Muscle layer of duodenum (tissue), 2 donors: ENCODE results near the gene SRL.
"Not testable (repeated sequence)": the region's sequence is repeated elsewhere in the genome, so short reads cannot be mapped to it uniquely, and the experiment has no call there.

Source experiments
- H3K27ac ChIP-seq: one replicate; pipeline ENCODE4 v1.7.0; 2013; ENCODE audit warnings: mild to moderate bottlenecking, low read length
- H3K27me3 ChIP-seq: one replicate; pipeline ENCODE4 v1.7.0; 2013; ENCODE audit warnings: low read depth, mild to moderate bottlenecking, control low read depth, low read length
- H3K36me3 ChIP-seq, 2 donors: one replicate each; pipeline ENCODE4 v1.7.0; 2013; ENCODE audit warnings: low read length in 2 of 2, control low read depth in 1 of 2, mild to moderate bottlenecking in 1 of 2; ENCODE audit not compliant: insufficient read depth in 2 of 2, control insufficient read depth in 1 of 2
- H3K4me1 ChIP-seq, 2 donors: one replicate each; pipeline ENCODE4 v1.7.0; 2013; ENCODE audit warnings: low read length in 2 of 2, mild to moderate bottlenecking in 2 of 2, control low read depth in 1 of 2, moderate library complexity in 1 of 2; ENCODE audit not compliant: insufficient read depth in 2 of 2, control insufficient read depth in 1 of 2
- H3K4me3 ChIP-seq, 2 donors: one replicate each; pipeline ENCODE4 v1.7.0; 2013; ENCODE audit warnings: low read length in 2 of 2, low read depth in 1 of 2, mild to moderate bottlenecking in 1 of 2
- H3K9me3 ChIP-seq, 2 donors: one replicate each; pipeline ENCODE4 v1.7.0; 2013; ENCODE audit warnings: low read length in 2 of 2, control low read depth in 1 of 2, mild to moderate bottlenecking in 1 of 2; ENCODE audit not compliant: control insufficient read depth in 1 of 2
- donor health status: healthy.

SRL gene

DNA sequence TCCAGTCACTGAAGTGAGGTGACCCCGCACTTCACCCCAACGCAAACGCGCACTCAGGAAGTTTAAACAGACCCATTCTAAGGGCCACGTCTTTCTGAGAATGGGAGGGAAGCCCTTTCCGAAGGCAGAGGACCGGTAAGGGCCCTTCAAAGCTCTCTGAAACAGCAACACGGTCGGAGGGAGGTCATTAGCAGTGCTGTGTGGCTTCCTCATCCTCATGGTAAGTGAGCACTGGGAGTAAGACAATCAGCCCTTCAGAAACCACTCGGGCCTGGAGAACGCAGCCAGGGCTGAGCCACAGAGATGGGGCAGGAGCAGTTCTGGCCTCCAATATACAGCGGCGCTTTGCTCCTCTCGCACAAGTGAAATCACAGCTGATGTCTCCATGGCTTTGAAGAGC, 23.7 kb downstream of the SRL start:
- Histone ChIP-seq H3K27ac (no peak overlapping the region), H3K36me3 (no peaks in the 10 kb centered on the region), H3K27me3 (no peaks in the 10 kb centered on the region), H3K4me1 (peaks cover 0 to 3% of the 10 kb centered on the region in 2 donors), H3K9me3 (no peaks in the 10 kb centered on the region), H3K4me3 (no peak overlapping the region)

DNA sequence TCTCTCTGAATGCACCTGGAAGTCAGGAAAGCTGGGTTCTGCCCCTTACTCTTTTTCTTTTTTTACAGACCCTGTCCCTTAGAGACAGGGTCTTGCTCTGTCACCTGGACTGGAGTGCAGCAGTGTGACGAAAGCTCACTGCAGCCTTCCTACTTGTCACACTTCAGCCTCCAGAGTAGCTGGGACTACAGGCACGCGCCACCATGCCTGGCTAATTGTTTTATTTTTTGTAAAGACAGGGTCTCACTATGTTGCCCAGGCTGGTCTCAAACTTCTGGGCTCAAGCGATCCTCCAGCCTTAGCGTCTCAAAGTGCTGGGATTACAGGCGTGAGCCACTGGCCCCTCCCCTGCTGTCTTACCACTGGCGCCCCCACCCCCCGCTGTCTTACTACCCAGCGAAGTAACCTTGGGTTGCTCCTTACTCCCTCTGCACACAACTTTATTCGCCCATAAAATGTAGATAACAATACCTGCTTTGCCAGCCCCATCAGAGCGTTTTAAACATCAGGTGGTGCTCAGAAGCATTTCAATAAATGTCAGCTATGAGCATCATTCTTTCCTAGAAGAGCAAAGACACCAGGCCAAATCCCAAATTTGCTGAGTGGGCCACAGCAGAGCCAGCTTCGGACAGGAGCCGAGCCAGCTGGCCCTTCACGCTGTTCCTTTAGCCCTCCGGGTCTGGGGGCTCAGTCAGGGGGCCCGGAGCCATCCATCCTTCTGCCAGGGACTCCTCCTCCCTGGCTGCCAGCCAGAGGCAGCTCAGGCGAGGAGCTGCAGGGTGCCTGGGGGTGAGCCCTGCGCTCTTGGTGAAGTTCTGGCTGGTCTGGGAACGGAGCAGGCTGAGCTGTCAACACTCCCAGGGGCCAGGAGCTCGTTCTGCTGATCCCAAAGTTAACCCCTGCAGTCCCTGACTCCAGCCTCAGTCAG, 24.4 kb downstream of the SRL start:
- Histone ChIP-seq H3K27ac (no peak overlapping the region), H3K36me3 (no peaks in the 10 kb centered on the region), H3K4me3 (no peak overlapping the region), H3K4me1 (peaks cover 0 to 3% of the 10 kb centered on the region in 2 donors), H3K9me3 (no peaks in the 10 kb centered on the region), H3K27me3 (no peaks in the 10 kb centered on the region)

DNA sequence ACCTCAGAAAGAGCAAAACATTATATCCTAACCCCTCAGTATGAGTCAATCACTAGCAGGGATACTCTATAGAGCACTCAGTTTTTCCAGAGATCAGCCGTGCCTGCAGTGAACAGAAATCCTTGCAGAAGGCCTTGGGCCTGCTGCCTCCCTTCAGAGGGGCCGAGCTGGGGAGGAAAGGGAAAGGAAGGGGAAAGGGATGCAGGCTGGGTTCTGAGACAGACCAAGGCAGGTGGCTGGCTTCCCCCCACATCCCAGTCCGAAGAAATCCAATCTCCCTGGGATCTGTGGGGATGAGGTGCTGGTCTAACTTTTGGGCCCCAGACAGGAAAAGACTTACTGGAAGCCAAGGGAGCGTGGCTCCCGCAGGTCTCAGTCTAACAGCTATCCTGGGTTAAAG, 25.3 kb downstream of the SRL start:
- Histone ChIP-seq H3K27me3 (no peaks in the 10 kb centered on the region), H3K4me1 (peaks cover 0 to 3% of the 10 kb centered on the region in 2 donors), H3K27ac (no peak overlapping the region), H3K36me3 (no peaks in the 10 kb centered on the region), H3K4me3 (no peak overlapping the region), H3K9me3 (no peaks in the 10 kb centered on the region)

DNA sequence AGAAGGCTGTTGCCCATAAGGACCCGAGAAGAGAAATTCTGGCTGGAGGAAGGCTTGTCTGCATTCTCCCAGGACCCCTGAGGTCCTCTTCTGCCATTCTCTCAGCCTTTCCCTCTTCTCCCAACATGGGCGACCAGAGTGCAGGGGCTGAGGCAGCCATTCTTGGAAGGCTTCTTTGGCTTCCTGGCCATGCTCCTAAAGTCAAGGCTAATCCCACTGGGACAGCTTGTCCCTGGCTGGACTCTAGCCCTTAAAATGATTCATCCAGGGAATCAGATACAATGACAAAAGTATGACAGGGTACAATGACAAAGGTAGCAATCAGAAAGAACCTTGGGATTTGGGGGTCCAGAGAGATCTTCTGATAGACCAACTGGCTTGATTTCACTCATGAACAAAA, 26.8 kb downstream of the SRL start:
- H3K27ac ChIP-seq = no peak overlapping the region
- no peaks in the 10 kb centered on the region for H3K36me3 ChIP-seq
- H3K9me3 ChIP-seq = no peaks in the 10 kb centered on the region
- no peaks in the 10 kb centered on the region for H3K27me3 ChIP-seq
- peaks cover 0 to 3% of the 10 kb centered on the region in 2 donors for H3K4me1 ChIP-seq
- no peak overlapping the region for H3K4me3 ChIP-seq

DNA sequence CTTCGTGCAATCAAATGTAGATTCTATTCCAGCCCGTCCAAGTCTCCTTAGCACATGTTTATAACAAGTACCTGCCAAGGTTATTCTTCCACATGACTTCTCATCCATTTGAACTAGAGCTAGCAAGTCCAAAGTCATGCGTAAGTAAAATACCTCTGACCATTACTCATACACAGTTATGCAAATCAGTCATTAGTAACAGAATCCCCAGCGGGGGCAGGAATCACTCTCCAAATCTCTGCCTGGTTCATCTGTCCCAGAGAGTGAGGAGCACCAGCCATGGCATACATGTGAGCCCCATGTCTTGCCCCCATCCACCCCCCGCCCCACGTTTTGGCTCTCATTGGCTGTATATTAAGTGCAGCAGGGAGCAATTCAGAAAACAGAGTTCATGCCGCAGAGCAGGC, 27.7 kb downstream of the SRL start:
- no peaks in the 10 kb centered on the region for H3K36me3 ChIP-seq
- H3K27me3 ChIP-seq = no peaks in the 10 kb centered on the region
- peaks cover 0 to 3% of the 10 kb centered on the region in 2 donors for H3K4me1 ChIP-seq
- no peak overlapping the region for H3K4me3 ChIP-seq
- H3K27ac ChIP-seq = peak overlapping the region; percentile 82
- H3K9me3 ChIP-seq = no peaks in the 10 kb centered on the region

DNA sequence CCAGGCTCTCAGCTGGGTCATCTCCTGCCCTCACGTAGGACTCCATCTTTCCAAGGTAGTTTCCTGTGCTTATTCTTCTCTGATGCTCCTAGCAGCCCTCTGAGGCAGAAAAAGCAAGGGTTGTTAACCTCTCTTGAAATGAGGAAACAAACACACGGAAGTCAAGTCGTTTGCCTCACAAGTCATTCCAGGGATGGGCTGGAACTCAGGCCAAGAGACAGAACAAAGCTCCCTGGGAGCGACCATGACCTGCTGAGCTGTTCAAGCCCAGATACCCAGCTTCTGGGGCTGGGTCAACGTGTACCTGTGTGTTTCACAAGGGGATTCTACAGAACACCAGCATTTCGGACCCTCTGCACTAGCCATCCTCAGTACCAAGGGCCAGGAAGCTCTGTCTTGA, 28.1 kb downstream of the SRL start:
- no peaks in the 10 kb centered on the region for H3K27me3 ChIP-seq
- no peak overlapping the region for H3K4me3 ChIP-seq
- peak overlapping the region; percentile 82 for H3K27ac ChIP-seq
- no peaks in the 10 kb centered on the region for H3K36me3 ChIP-seq
- peaks cover 0 to 3% of the 10 kb centered on the region in 2 donors for H3K4me1 ChIP-seq
- no peaks in the 10 kb centered on the region for H3K9me3 ChIP-seq

DNA sequence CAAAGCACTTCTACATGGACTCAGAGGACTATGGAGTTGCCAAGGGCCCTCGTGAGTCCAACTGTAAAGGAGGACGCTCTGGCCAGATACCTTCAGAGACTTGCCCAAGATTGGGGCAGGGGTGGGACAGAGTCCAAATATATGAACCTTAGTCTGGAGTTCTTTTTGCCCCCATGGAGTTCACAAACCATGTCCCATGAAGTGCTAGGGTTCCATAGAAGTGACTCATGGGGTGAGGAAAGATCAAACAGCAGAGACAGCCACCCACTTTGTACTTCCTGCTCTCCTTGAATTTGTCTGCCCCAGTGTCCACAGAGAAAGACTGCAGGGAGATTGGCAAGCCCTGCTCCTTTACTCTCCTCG, 29.0 kb downstream of the SRL start:
- Histone ChIP-seq H3K27ac (peak overlapping the region; percentile 52), H3K9me3 (no peaks in the 10 kb centered on the region), H3K36me3 (no peaks in the 10 kb centered on the region), H3K4me1 (peaks cover 0 to 3% of the 10 kb centered on the region in 2 donors), H3K4me3 (no peak overlapping the region), H3K27me3 (no peaks in the 10 kb centered on the region)

DNA sequence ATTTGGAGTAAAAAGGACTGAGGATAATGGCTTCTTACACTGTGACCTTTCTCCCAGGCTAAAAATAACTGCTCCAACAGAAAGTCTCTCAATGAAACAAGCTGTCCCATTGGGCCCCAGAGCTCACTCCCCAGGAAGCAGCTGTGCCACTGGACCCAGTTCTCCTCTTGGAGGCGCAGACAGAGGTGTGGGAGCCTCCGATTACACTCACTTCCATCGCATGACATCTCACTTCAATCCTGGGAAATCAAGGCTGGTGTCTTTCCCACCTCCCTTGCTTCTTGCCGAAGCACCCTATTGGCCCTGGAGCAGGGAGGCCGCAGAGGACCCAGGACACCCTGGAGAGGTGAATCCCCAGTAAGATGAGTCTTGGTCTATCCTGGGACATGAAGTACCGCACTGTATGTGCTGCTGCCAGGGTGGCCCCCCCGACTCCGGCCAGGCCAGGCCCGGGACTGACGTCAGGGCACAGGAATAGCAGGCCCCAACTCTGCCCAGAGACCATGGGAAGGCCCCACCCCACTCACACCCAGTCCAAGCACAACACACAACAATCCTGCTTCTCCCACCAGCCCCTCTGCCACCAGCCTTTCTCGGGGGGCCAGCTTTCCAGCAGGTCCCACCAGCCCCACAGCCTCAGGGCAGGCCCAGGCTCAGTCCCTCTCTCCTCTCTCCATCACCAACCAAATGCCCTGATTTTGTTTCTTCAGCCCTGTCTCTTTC, 29.5 kb downstream of the SRL start:
- H3K4me1 ChIP-seq = peaks cover 0 to 3% of the 10 kb centered on the region in 2 donors
- H3K9me3 ChIP-seq = no peaks in the 10 kb centered on the region
- no peaks in the 10 kb centered on the region for H3K27me3 ChIP-seq
- H3K4me3 ChIP-seq = no peak overlapping the region
- no peaks in the 10 kb centered on the region for H3K36me3 ChIP-seq
- H3K27ac ChIP-seq = no peak overlapping the region

DNA sequence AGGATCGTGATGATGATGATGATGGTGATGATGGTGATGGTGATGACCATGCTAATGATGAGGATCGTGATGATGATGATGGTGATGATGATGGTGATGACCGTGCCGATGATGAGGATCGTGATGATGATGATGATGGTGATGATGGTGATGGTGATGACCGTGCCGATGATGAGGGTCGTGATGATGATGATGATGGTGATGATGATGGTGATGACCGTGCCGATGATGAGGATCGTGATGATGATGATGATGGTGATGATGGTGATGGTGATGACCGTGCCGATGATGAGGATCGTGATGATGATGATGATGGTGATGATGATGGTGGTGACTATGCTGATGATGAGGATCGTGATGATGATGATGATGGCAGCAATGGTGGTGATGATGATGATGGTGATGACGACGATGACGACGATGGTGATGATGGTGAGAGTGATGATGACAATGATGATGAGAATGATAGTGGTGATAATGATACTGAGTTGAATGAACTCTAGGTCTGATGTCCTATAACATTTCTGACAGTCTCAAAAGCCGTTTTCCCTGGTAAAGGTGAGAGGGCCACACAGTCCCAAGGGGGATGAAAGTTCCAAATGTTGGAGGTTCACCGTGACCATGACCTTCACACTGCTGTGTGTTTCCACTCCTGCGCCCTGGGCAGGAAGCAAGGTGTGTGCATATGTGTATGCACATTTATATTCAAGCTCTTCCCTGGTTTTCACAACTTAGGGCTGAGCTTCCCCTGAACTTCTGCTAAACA, 30.3 kb downstream of the SRL start:
- not testable (repeated sequence) for H3K27ac ChIP-seq, H3K27me3 ChIP-seq, H3K36me3 ChIP-seq, H3K9me3 ChIP-seq, H3K4me3 ChIP-seq, H3K4me1 ChIP-seq

DNA sequence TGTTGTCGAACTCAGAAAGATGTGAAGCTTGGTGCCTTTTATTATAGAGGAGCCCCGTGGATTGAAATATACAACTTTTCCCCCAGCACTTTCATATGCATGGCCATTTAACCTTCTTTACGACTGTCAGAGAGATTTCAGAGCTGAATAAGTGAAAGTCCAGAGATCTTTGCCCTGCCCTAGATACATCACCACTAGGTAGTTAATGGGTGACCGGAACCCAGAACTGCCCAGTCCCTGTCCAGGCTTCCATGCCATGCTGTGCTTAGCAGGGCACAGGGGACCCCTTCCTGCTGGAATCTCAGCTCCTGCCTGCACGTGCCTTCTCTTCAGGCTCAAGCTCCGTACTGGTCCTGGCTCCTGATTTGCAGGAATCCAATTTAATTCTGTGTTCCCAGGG, 32.2 kb downstream of the SRL start:
- H3K4me3 ChIP-seq = no peak overlapping the region
- no peaks in the 10 kb centered on the region for H3K9me3 ChIP-seq
- no peaks in the 10 kb centered on the region for H3K27me3 ChIP-seq
- H3K4me1 ChIP-seq = no peaks in the 10 kb centered on the region
- no peaks in the 10 kb centered on the region for H3K36me3 ChIP-seq
- H3K27ac ChIP-seq = no peak overlapping the region

DNA sequence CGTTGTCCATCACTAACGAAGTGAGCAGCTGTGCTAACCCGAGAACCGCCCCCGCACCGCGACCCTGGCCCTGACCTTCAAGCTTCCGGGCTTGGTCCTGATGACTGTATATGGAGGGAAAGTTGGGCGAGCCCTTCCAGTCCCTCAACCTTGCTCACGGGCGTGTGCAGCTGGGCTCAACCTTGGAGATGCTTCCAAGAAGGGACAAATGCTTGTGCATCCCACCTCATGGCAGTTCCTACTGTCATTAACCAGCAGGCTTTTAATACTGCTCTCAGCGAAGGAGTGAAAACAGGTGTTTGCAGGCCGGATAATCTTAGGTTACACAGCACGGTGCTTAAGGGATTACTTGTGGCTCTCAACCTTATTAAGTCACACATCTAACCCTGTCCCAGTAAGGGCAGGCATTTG, 33.5 kb downstream of the SRL start:
- Histone ChIP-seq H3K27ac (no peak overlapping the region), H3K9me3 (no peaks in the 10 kb centered on the region), H3K27me3 (no peaks in the 10 kb centered on the region), H3K36me3 (no peaks in the 10 kb centered on the region), H3K4me3 (no peak overlapping the region), H3K4me1 (no peaks in the 10 kb centered on the region)
